HEK293T (cell line): ENCODE data around the gene ADGRB2.

ENCODE experiments used
- CTBP1 ChIP-seq: fragments of 450-650 bp; IDR thresholded peaks from 2 replicates; pipeline ENCODE4 v1.6.1; 2016; ENCODE audit warnings: borderline replicate concordance
- FOXK2 ChIP-seq: fragments of 450-650 bp; IDR thresholded peaks from 2 replicates; pipeline ENCODE4 v1.6.1; 2016; ENCODE audit warnings: mild to moderate bottlenecking
- FOXM1 ChIP-seq: fragments of 450-650 bp; IDR thresholded peaks from 2 replicates; pipeline ENCODE4 v1.6.1; 2017; ENCODE audit warnings: mild to moderate bottlenecking, borderline replicate concordance
- NFRKB ChIP-seq: fragments of 450-650 bp; IDR thresholded peaks from 2 replicates; pipeline ENCODE4 v1.6.1; 2016; ENCODE audit warnings: mild to moderate bottlenecking, moderate library complexity
- PKNOX1 ChIP-seq: fragments of 450-650 bp; IDR thresholded peaks from 2 replicates; pipeline ENCODE4 v1.6.1; 2016
- SP1 ChIP-seq: fragments of 450-650 bp; IDR thresholded peaks from 2 replicates; pipeline ENCODE4 v1.6.1; 2017
- ZNF384 ChIP-seq: fragments of 450-650 bp; IDR thresholded peaks from 2 replicates; pipeline ENCODE4 v1.6.1; 2016

GRCh38 chr1:31792116-31792515, 28.0 kb upstream of the ADGRB2 start:
- TF ChIP-seq FOXK2, result no peak
- no peak for TF ChIP-seq FOXM1
- TF ChIP-seq PKNOX1, result no peak
- no peak for TF ChIP-seq CTBP1
- TF ChIP-seq SP1, result no peak
- TF ChIP-seq ZNF384, result no peak
- TF ChIP-seq NFRKB, result no peak
